HEK293 (cell line): ENCODE data around the gene DNMT3L.

Experiments used
- GFI1B ChIP-seq: fragments of 450-650 bp; formaldehyde crosslinking; IDR thresholded peaks from 2 replicates; pipeline ENCODE4 v1.5.1; 2016; ENCODE audit warnings: missing biosample characterization, missing genetic modification characterization
- GLI2 ChIP-seq: fragments of 450-650 bp; formaldehyde crosslinking; IDR thresholded peaks from 2 replicates; pipeline ENCODE4; 2017; ENCODE audit warnings: missing biosample characterization, missing genetic modification characterization, low read depth, borderline replicate concordance
- PRDM2 ChIP-seq: fragments of 450-650 bp; formaldehyde crosslinking; IDR thresholded peaks from 2 replicates; pipeline ENCODE4 v1.5.1; 2016; ENCODE audit warnings: missing biosample characterization, missing genetic modification characterization, borderline replicate concordance
- REPIN1 ChIP-seq: fragments of 450-650 bp; formaldehyde crosslinking; IDR thresholded peaks from 2 replicates; pipeline ENCODE4 v1.5.1; 2017; ENCODE audit warnings: missing biosample characterization, missing genetic modification characterization, low read depth
- ZBTB11 ChIP-seq: fragments of 450-650 bp; formaldehyde crosslinking; conservative IDR thresholded peaks from 2 replicates; pipeline ENCODE4 v1.5.1; 2016; ENCODE audit warnings: low read depth, missing biosample characterization, missing genetic modification characterization
- ZBTB21 ChIP-seq: fragments of 450-650 bp; formaldehyde crosslinking; IDR thresholded peaks from 2 replicates; pipeline ENCODE4 v1.5.1; 2017; ENCODE audit warnings: missing biosample characterization, missing genetic modification characterization
- ZBTB26 ChIP-seq: fragments of 450-650 bp; formaldehyde crosslinking; optimal IDR thresholded peaks from 2 replicates; pipeline ENCODE3; 2016; ENCODE audit warnings: missing biosample characterization, mild to moderate bottlenecking, missing genetic modification characterization
- ZBTB6 ChIP-seq: fragments of 450-650 bp; formaldehyde crosslinking; IDR thresholded peaks from 2 replicates; pipeline ENCODE4 v1.5.1; 2017; ENCODE audit warnings: missing biosample characterization, missing genetic modification characterization
- ZEB2 ChIP-seq: fragments of 450-650 bp; formaldehyde crosslinking; IDR thresholded peaks from 2 replicates; pipeline ENCODE4 v1.5.1; 2016; ENCODE audit warnings: missing biosample characterization, missing genetic modification characterization
- ZNF214 ChIP-seq: fragments of 450-650 bp; formaldehyde crosslinking; IDR thresholded peaks from 2 replicates; pipeline ENCODE4 v1.5.1; 2017; ENCODE audit warnings: missing biosample characterization, mild to moderate bottlenecking, missing genetic modification characterization, borderline replicate concordance
- ZNF26 ChIP-seq: fragments of 450-650 bp; formaldehyde crosslinking; IDR thresholded peaks from 2 replicates; pipeline ENCODE4 v1.5.1; 2016; ENCODE audit warnings: missing biosample characterization, missing genetic modification characterization
- ZNF266 ChIP-seq: fragments of 450-650 bp; formaldehyde crosslinking; IDR thresholded peaks from 2 replicates; pipeline ENCODE4 v1.5.1; 2016; ENCODE audit warnings: missing biosample characterization, missing genetic modification characterization, low read depth
- ZNF280D ChIP-seq: fragments of 450-650 bp; formaldehyde crosslinking; IDR thresholded peaks from 2 replicates; pipeline ENCODE4 v1.5.1; 2016; ENCODE audit warnings: missing biosample characterization, missing genetic modification characterization
- ZNF302 ChIP-seq: fragments of 450-650 bp; formaldehyde crosslinking; IDR thresholded peaks from 2 replicates; pipeline ENCODE4 v1.5.1; 2016; ENCODE audit warnings: missing biosample characterization, missing genetic modification characterization, low read depth
- ZNF324 ChIP-seq: fragments of 450-650 bp; formaldehyde crosslinking; IDR thresholded peaks from 2 replicates; pipeline ENCODE4 v1.5.1; 2016; ENCODE audit warnings: missing biosample characterization, missing genetic modification characterization
- ZNF391 ChIP-seq: fragments of 450-650 bp; formaldehyde crosslinking; IDR thresholded peaks from 2 replicates; pipeline ENCODE4 v1.5.1; 2016; ENCODE audit warnings: low read depth, missing biosample characterization, missing genetic modification characterization, borderline replicate concordance
- ZNF558 ChIP-seq: fragments of 450-650 bp; formaldehyde crosslinking; IDR thresholded peaks from 2 replicates; pipeline ENCODE4 v1.5.1; 2016; ENCODE audit warnings: missing biosample characterization, missing genetic modification characterization
- ZNF560 ChIP-seq: fragments of 450-650 bp; formaldehyde crosslinking; IDR thresholded peaks from 2 replicates; pipeline ENCODE4 v1.5.1; 2017; ENCODE audit warnings: missing biosample characterization, missing genetic modification characterization, borderline replicate concordance
- ZNF600 ChIP-seq: fragments of 450-650 bp; formaldehyde crosslinking; IDR thresholded peaks from 2 replicates; pipeline ENCODE4 v1.5.1; 2016; ENCODE audit warnings: missing biosample characterization, missing genetic modification characterization
- ZNF621 ChIP-seq: fragments of 450-650 bp; formaldehyde crosslinking; IDR thresholded peaks from 2 replicates; pipeline ENCODE4 v1.5.1; 2017; ENCODE audit warnings: missing biosample characterization, missing genetic modification characterization
- ZNF629 ChIP-seq: fragments of 450-650 bp; formaldehyde crosslinking; IDR thresholded peaks from 2 replicates; pipeline ENCODE4 v1.5.1; 2017; ENCODE audit warnings: missing biosample characterization, missing genetic modification characterization

DNMT3L gene

GRCh38 chr21:44297525-44298290 lies 36.0 kb upstream of the DNMT3L start (continued):
- no peak for TF ChIP-seq ZNF629 (tag by site-specific recombination)
- no peak for TF ChIP-seq ZNF621 (tag by site-specific recombination)
- TF ChIP-seq ZNF302 (tag by site-specific recombination) = no peak
- TF ChIP-seq REPIN1 (tag by site-specific recombination) = peak; percentile 26; the same call in 1 of the 2 replicates
- no peak for TF ChIP-seq ZNF391 (tag by site-specific recombination)
- TF ChIP-seq GLI2 = no peak
- no peak for TF ChIP-seq ZNF558 (tag by site-specific recombination)
- no peak for TF ChIP-seq ZBTB6 (tag by site-specific recombination)
- TF ChIP-seq ZEB2 (tag by site-specific recombination) = no peak
- no peak for TF ChIP-seq ZBTB21 (tag by site-specific recombination)
- TF ChIP-seq ZBTB11 (tag by site-specific recombination) = no peak
- no peak for TF ChIP-seq ZNF280D
- TF ChIP-seq ZNF324 (tag by site-specific recombination) = 0 out of 2 replicates have a peak, but pooled peaks have one; percentile 38
- no peak for TF ChIP-seq GFI1B (tag by site-specific recombination)
- no peak for TF ChIP-seq ZNF214 (tag by site-specific recombination)
- TF ChIP-seq ZNF26 (tag by site-specific recombination) = no peak
- peak; percentile 13 for TF ChIP-seq ZBTB26 (tag by site-specific recombination)
- no peak for TF ChIP-seq PRDM2 (tag by site-specific recombination)
- TF ChIP-seq ZNF600 (tag by site-specific recombination) = peak; percentile 66; the same call in 1 of the 2 replicates
- no peak for TF ChIP-seq ZNF560 (tag by site-specific recombination)
- TF ChIP-seq ZNF266 (tag by site-specific recombination) = no peak
